ENCODE data around the gene MGAT2. TPM values are rescaled to one million over a fixed set of nuclear protein-coding genes. Genes with fewer than 3 reads are reported as not detected.

Gene MGAT2
- total RNA-seq, 2 donors from 2014 or later, result 21.4 to 23.5 TPM

- Histone ChIP-seq H3K9ac (ENCODE audit: extremely low read depth, low read length, poor library complexity, severe bottlenecking) (peak overlapping the region; percentile 88), H3K36me3 (ENCODE audit: control insufficient read depth, insufficient read depth, low read length) (peaks cover 52% of the 10 kb centered on the region), H3K4me1 (ENCODE audit: control insufficient read depth, insufficient read depth, low read length) (no peaks in the 10 kb centered on the region), H3K4me3 (ENCODE audit: low read length) (peak overlapping the region; percentile 91), H3K27ac (ENCODE audit: low read depth, low read length) (peak overlapping the region; percentile 78), H3K27me3 (ENCODE audit: control insufficient read depth, insufficient read depth, low read length, poor library complexity, severe bottlenecking) (no peaks in the 10 kb centered on the region), H3K9me3 (ENCODE audit: control insufficient read depth, low read length) (no peaks in the 10 kb centered on the region)
- Mint-ChIP-seq H3K36me3 (ENCODE audit: low read depth) (peaks cover 24% of the 10 kb centered on the region), H3K4me1 (peaks cover 16% of the 10 kb centered on the region), H3K9me3 (no peaks in the 10 kb centered on the region), H3K27me3 (ENCODE audit: insufficient read depth) (no peaks in the 10 kb centered on the region), H3K4me3 (peak overlapping the region; percentile 98), H3K27ac (peak overlapping the region; percentile 97)
- 4 to 7% methylated on average over 28 to 65 of the region's 65 CpGs for WGBS, 2 experiments (ENCODE audit: insufficient coverage in 1 of 2, insufficient read length in 1 of 2)
- TF ChIP-seq CTCF (conservative IDR thresholded peaks at IDR 0.05), result peak; percentile 0
- peak; percentile 88 for DNase-seq
Measured at GRCh38 chr14:49621114-49621881, 699 bp downstream of the MGAT2 start.

- Histone ChIP-seq H3K4me1 (ENCODE audit: control insufficient read depth, insufficient read depth, low read length) (no peaks in the 10 kb centered on the region), H3K4me3 (ENCODE audit: low read length) (peak overlapping the region; percentile 91), H3K27me3 (ENCODE audit: control insufficient read depth, insufficient read depth, low read length, poor library complexity, severe bottlenecking) (no peaks in the 10 kb centered on the region), H3K9me3 (ENCODE audit: control insufficient read depth, low read length) (no peaks in the 10 kb centered on the region), H3K27ac (ENCODE audit: low read depth, low read length) (no peak overlapping the region), H3K9ac (ENCODE audit: extremely low read depth, low read length, poor library complexity, severe bottlenecking) (peak overlapping the region; percentile 24), H3K36me3 (ENCODE audit: control insufficient read depth, insufficient read depth, low read length) (peaks cover 55% of the 10 kb centered on the region)
- WGBS, 2 experiments (ENCODE audit: insufficient coverage in 1 of 2, insufficient read length in 1 of 2), result 69 to 77% methylated on average over 3 of the region's 3 CpGs
- Mint-ChIP-seq H3K27me3 (ENCODE audit: insufficient read depth) (no peaks in the 10 kb centered on the region), H3K27ac (no peak overlapping the region), H3K9me3 (no peaks in the 10 kb centered on the region), H3K4me3 (peak overlapping the region; percentile 98), H3K36me3 (ENCODE audit: low read depth) (peaks cover 28% of the 10 kb centered on the region), H3K4me1 (peaks cover 16% of the 10 kb centered on the region)
- no peak for TF ChIP-seq CTCF (conservative IDR thresholded peaks at IDR 0.05)
- DNase-seq, result no peak
Measured at GRCh38 chr14:49622022-49622607, 1.5 kb downstream of the MGAT2 start.

GRCh38 chr14:49623387-49623786 is 2.8 kb downstream of the MGAT2 start:
- no peak overlapping the region for H3K4me3 Mint-ChIP-seq
- H3K4me1 ChIP-seq (ENCODE audit: control insufficient read depth, insufficient read depth, low read length), result no peaks in the 10 kb centered on the region
- H3K27ac Mint-ChIP-seq, result no peak overlapping the region
- no peaks in the 10 kb centered on the region for H3K27me3 ChIP-seq (ENCODE audit: control insufficient read depth, insufficient read depth, low read length, poor library complexity, severe bottlenecking)
- H3K4me1 Mint-ChIP-seq, result peaks cover 16% of the 10 kb centered on the region
- no peaks in the 10 kb centered on the region for H3K9me3 Mint-ChIP-seq
- no peak overlapping the region for H3K9ac ChIP-seq (ENCODE audit: extremely low read depth, low read length, poor library complexity, severe bottlenecking)
- H3K9me3 ChIP-seq (ENCODE audit: control insufficient read depth, low read length), result no peaks in the 10 kb centered on the region
- no peaks in the 10 kb centered on the region for H3K27me3 Mint-ChIP-seq (ENCODE audit: insufficient read depth)
- H3K27ac ChIP-seq (ENCODE audit: low read depth, low read length), result no peak overlapping the region
- peaks cover 32% of the 10 kb centered on the region for H3K36me3 Mint-ChIP-seq (ENCODE audit: low read depth)
- TF ChIP-seq CTCF (conservative IDR thresholded peaks at IDR 0.05), result no peak
- 95 to 100% methylated on average over 3 of the region's 3 CpGs for WGBS, 2 experiments (ENCODE audit: insufficient coverage in 1 of 2, insufficient read length in 1 of 2)
- no peak for DNase-seq
- H3K4me3 ChIP-seq (ENCODE audit: low read length), result peak overlapping the region; percentile 91
- peaks cover 51% of the 10 kb centered on the region for H3K36me3 ChIP-seq (ENCODE audit: control insufficient read depth, insufficient read depth, low read length)

All from endodermal cell (in vitro differentiated cells).